ENCODE data around the gene PUS3.

DNA sequence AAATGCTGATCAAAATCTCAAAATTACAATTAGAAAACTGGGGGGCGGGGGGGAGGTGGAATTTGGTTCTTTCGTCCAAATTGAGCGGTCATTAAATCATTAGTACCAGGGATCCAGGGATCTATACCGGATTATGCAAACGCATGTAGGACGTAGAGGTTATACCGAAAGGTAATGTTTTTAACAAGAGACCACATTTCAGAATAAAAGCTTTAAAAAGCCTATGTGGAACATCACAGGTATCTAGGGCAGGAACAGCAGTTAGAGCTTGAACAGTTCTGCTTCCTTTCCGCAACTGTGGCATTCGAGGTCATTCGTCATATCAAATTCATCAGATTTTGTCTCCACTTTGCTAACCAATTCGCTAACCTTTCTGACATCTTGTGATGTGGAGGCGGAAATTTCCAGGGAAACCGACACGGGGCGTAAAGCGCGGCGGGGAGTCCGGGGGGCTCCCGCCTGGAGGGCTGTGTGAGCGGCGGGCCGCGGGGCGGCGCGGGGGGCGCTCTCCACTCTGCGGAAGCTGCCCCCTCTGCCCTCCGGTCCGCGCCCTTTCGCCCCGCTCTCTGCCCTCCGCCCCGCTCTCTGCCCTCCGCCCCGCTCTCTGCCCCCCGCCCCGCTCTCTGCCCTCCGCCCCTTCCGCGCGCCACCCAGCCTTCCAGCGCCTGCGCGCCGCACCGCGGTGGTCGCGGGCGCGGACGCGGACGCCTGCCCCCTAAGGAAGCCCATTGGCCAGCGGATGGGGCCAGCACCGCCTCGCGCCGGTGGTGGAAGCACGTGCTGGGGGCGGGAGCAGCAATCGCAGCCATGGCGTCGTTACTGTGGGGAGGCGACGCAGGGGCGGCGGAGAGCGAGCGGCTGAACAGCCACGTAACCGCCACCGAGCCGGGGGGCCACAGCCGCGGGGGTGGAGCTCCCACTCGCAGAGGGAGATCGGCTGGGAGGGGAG is 979 bp upstream of the PUS3 start, which contains the start of gene DDX25:
- TF ChIP-seq, protein P1, sequence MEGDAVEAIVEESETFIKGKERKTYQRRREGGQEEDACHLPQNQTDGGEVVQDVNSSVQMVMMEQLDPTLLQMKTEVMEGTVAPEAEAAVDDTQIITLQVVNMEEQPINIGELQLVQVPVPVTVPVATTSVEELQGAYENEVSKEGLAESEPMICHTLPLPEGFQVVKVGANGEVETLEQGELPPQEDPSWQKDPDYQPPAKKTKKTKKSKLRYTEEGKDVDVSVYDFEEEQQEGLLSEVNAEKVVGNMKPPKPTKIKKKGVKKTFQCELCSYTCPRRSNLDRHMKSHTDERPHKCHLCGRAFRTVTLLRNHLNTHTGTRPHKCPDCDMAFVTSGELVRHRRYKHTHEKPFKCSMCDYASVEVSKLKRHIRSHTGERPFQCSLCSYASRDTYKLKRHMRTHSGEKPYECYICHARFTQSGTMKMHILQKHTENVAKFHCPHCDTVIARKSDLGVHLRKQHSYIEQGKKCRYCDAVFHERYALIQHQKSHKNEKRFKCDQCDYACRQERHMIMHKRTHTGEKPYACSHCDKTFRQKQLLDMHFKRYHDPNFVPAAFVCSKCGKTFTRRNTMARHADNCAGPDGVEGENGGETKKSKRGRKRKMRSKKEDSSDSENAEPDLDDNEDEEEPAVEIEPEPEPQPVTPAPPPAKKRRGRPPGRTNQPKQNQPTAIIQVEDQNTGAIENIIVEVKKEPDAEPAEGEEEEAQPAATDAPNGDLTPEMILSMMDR (IDR thresholded peaks at IDR 0.05; ENCODE audit: insufficient read depth, low read length, poor library complexity, severe bottlenecking) = no peak
- TF ChIP-seq EZH2phosphoT487 (conservative IDR thresholded peaks at IDR 0.05; ENCODE audit: low read length) = no peak
